Measurements from ENCODE around the gene FLNC.
A peak's percentile ranks its signal among the peaks of the same experiment; 100 is the strongest.

The FLNC gene

DNA sequence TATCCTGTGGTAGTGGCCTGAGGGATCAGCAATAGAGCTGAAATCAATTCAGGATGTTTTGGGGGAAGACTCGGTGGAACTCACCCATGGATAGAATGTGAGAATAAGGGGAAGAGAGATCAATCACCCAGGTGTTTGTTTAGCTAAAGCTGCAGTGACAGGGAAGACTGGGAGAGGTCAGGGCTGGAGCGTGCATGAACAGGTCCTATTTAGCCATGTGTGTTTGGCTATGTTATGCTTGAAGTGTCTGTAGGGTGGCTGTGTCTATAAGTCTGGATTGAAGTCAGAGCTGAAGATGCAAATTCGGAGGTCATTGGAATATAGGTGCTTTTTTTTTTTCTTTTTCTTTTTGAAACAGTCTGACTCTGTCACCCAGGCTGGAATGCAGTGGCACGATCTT lies 37.0 kb downstream of the FLNC start:
- DNase-seq = no peak

DNA sequence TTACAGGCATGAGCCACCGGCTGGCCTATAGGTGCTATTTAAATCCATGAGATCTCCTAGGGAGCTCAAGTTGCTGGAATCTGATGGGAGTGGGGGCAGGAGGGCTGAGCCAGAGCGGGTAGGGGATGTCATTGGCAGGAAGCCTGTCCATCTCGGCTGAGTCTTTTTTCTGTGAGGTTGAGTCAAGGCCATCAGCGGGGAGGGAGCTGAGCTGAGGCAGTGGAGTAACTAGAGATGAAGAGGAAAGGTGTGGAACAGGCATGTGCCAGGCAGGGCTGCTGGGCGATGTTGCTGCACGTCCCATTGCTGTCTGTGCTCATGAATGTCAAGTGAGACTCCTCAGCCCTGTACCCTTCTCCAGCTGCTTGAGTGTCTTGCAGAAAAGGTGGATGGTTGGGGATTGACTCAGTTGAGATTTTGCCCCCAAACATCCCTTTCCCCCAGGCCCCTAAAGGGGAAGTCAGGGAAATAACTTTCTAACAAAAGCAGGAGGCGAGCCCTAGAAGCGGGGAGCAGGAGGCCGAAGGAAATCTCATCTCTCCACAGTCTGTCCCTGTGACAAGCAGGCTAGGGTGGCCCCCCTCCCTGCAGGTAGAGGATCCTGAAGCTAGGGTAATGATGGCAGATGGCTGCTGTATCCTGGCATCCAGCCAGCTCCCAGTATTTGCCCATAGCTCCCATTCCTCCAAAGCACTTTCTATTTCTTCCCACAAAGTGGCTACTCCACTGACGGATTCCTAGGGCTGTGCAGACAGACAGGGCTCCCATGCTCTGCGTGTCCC lies 37.8 kb downstream of the FLNC start:
- peak in 1 of 2 experiments; percentile 38 for DNase-seq

DNA sequence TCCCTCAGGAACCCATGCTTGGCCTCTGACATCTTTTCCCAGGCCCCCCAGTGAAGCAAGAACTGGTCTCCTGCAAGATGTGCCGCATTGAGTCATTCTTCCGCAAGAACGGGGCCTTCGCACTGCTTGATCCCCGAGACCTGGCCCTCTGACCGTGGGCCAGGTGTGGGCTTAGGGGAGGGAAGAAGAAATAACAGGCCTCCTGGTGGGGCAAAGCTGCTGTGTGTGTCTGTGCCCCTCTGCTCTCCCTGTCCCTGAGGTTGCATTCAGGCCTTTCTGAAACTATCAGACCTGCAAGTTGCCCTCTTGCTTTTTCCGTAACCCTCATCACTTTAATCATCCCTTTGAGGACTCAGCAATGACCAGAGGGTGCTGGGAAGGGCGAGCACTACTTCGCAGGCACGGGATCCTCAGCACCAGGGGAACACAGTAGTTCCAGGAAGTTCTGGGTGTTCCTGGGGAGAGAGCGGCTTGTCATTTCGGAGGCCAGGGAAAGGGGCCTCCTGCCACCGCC lies 38.5 kb downstream of the FLNC start:
- no peak for DNase-seq

DNA sequence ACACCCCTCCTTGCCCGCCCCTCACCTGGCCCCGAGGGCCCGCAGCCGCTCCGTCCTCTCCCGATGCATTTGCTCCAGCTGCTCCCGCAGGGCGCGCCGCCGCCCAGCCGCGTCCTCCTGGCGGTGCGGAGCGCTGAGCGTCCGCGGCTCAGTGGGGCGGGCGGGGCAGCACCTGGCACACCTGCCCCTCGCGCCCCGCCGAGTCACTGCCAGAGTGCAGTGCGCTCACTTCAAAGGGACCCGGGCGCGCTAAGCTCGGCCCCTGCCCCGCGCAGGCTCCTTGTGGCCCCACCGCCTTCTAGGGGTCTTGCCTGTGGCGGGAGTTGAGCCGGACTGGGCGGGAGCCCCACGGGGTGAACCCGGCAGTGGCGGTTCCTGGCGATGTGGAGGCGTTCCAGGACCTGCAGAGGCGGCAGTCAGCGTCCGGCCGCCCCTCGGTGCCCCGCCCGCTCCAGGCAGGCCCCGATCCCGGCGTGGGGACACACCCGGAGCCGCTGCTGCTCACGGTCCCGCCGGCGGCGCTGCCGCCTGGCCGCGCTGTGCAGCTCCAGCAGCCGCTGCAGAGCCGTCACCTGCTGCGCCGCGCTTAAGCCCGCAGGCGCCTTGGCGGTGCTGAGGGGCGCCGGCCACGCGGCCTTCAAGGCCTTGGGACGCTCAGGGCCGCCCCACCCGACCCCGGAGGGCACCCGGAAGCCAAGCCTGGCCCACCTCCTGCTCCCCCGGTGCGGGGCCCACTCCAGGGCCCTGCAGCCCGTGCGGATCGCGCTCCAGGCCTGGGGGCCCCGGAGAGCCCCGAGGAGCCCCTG lies 39.1 kb downstream of the FLNC start:
- no peak for DNase-seq

DNA sequence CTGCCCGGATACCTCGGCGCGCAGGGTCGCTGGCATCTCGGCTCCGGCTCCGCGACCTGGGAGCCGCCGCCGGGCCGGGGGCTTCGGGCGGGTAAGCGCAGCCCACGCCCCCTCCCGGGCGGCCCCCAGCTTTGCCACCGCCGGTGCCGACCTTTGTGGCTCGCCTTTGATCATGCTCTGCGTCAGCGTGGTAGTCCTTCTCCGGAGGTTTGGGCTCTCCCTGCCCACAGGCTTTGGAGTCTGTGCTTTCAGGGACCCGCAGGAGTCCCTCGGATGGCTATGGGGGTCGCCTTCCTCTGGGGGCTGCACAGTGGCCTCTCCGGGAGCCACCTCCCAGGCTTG lies 39.7 kb downstream of the FLNC start:
- no peak for DNase-seq

DNA sequence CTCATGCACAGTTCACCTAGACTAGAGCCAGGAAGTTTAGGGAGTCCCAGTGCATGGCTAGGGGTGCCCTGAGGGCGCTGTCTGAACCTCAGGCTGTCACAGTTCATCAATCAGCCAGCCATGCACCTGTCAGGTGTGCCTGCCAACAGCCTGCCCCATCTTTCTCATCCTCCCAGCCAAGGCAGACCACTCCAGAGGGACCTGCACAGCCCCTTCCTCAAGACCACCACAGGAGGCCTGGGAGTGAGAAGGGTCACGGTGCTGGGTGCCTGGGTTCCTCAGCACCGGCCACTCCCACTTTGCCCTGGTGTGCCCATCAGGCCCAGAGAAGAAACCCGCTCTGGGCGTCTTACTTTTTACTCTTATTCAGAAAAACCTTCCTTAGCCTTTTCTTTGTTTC lies 40.8 kb downstream of the FLNC start:
- no peak for DNase-seq

DNA sequence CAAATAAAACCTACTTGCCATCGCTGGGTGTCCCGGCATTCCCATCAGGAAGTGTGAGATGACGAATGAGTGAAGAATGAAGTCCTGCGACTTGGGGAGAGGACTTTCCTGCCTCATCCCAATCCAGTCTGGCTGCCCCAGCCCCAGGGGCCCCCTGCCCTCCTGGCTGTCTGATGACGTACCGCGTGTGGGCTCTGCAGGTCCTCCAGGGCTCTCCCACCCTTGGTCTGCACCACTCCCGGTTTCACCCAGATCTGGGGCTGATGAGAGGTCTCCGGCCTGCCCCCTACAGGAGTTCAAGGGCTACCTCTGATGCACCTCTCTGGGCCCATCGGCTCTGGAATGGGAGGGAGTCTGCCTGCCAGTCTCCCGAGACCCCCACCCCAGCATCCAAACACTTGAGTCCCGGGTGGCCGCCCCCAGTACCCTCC lies 42.2 kb downstream of the FLNC start:
- no peak for DNase-seq

DNA sequence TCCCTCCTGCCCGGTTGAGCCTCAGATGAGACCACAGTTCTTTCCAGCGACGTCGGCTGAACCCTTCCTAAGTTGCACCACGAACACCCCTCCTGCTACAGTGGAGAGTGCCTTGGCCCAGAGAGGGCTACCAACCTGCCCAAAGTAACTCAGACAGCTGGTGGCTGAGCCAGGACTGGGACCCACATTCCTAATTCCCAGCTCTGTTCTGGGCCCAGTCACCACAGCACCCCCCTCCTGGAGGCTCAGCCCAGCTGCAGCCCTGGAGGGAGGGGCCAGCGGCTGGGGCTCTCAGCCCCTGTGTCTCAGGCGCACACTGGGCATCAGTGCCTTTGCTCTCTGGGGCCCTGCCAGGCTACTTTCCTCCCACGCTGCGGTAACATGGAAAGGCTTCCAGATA lies 43.0 kb downstream of the FLNC start:
- DNase-seq = no peak

DNA sequence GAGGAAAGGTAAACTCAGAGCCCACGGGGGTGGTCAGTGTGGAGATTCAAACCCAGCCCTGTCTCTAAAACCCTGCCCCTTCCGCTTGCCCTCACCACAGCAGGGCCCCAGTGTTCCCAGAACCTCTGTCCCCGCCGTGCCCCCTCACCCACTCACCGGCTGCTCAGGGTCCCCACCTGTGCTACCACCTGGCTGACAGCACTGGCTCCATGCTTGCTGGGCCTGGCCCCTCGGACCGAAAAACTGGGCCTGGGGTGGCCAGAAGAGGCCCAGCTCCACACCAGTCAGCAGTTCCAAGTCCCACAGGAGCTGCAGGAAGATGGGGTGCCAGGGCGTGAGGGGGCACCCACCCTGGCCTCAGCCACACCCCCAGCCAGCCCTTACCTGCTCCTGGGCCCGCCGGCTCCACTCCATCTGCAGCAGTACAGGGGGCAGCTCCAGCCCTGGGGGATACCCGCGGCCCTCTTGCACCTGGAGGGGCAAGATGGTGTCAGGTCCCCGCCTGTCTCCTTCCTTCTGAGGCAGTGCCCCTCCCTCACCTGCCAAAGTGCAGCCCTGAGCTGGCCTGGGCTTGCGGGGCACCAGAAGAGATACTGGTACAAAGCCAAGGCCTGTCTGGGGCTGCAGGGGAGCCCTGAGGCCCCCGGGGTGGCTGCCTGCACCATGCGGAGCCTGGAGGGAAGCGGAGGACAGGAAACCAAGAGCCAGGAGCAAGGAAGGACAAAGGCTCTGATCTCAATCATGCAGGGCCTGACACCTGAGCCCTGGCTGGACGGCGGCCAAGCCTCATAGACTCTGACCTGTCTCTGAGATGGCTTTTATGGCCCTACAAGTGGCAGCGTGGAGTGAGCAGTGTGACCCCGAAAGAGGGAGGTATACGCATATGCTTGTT lies 44.2 kb downstream of the FLNC start:
- no peak for DNase-seq

DNA sequence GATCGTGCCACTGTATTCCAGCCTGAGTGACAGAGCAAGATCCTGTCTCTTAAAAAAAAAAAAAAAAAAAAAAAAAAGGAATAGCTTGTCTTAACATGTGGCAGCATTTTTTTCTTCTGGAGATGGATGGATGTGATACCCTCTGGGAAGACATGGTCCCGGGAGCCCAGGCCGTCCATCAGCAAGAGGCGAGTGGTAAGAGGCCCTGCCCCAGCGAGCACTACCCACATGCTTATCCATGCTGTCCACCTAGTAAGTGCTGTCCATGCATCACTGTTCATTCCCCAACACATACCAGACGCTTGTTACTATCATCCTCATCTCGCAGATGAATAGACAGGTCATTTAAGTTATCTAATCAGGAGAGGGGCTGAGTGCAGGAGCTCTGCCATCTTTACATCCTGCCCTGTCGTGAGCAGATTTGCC lies 45.3 kb downstream of the FLNC start:
- DNase-seq = no peak

DNA sequence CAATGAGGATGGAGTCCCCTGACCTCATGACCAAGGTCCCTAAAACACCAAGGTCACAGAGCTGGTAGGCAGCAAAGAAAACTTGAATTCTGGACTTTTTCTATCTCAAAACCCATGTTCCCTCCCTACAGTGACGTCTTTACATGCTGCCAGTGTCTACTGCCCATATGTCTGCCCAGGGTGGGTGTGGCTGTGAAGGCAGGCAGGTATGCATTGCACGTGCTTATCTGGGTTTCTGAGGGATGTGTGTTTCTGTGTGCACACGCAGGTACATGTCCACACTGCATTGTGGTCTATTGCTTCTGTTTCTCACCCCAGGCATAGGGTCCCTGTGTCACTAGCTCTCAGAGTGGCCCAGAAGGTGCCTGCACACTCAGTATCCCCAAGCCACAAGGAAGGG lies 45.9 kb downstream of the FLNC start:
- no peak for DNase-seq

DNA sequence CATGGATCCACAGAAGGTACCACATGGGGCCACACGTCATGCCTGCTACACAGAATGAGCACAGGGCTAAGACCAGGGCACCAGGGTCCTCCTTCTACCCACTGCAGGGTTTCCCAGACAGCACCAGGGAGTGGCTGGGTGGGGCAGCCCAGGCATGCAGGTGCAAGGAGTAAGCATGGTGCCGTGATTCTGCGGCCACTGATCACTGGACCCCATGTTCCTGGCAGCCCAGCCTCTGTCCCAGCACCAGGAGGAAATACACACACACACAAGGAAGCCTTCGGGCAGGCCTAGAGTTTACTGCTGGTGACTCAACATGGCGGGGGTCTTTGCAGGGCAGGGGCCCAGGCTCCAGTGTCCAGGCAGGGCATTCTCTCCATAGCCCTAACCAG lies 46.4 kb downstream of the FLNC start:
- DNase-seq = no peak

DNA sequence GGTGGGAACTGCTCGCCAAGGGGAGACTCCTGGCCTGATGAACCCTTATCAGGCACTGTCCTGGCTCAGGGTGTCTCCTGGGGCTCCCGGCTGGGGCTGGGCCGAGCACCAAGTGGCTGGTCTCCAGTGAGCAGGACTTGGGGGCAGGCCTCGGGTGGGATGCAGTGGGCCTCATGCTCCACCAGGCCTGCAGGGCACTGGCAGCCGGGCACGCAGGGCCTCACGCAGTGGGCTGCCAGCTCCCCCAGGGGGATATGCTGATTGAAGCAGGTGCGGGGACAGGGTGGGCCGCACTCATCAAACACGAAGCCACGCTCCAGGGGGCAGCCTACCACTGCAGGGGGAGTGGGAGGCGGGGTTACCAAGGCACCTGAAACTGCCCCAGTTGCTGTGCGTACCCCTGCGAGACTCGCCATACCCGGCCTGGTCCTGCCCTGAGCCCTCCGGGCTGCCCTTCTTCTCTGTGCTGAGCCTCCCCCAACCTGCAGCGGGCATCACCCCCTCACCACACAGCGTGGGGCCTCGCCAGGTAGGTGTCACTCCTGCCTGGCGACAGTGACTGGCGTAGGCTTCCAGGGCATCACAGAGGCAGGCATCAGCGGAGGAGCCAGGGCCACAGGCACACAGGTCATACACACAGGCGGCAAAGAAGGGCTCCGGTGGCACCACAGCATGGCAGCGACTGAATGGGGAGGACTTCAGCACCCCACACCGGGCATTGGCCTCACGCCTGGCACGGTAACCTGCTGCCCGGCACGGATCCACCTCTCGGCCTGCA lies 47.0 kb downstream of the FLNC start:
- DNase-seq = no peak

DNA sequence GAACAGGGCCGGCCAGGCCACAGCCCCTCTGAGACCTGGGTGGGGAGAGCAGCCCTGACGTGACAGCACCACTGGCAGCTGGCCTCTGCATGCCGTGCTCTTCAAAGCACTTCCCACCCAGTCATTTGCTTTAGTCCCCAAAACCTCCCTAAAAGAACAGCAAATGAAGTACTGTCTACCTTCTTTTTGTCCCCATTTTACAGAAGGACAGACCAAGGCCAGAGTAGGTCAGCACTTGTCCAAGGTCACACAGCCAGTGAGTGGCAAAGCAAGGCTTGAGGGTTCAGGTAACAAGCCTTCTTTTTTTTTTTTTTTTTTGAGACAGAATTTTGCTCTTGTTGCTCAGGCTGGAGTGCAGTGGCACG lies 47.5 kb downstream of the FLNC start:
- DNase-seq = no peak

DNA sequence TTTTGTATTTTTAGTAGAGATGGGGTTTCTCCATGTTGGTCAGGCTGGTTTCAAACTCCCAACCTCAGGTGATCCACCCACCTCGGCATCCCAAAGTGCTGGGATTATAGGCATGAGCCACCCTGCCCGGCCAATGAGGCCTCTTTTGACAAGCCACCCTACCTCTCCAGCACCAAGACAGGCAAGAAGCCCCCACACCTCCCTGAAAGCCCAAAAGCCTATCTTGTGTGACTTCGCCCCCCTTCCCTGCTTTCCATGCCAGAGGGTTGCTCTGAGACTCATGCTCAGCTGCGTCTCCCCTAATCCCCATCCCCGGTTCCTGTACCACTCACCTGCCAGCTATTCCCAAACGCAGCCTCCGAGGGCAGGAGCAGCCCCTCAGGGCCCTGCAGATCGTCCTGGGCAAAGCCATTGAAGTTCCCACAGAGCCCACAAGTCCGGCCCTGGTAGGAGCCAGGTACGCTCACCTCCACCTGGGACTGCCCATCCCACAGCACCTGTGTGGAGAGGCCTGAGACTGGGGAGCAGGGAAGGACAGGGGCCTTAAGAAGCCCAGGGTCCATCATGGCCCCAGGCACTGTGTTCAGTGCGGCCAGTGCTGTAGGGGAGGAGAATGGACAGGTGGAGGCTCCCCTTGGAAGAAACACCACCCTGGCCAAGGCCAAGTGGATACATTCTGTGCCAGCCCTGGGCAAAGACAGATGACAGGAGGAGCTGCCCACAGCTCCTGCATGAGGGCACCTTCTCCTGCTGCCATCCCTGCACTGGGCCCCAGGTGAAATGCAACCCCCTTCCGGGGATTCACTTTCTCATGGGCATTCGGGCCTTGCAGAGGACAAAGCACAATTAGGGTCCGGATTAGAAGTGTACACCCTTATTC lies 48.3 kb downstream of the FLNC start:
- no peak for DNase-seq

DNA sequence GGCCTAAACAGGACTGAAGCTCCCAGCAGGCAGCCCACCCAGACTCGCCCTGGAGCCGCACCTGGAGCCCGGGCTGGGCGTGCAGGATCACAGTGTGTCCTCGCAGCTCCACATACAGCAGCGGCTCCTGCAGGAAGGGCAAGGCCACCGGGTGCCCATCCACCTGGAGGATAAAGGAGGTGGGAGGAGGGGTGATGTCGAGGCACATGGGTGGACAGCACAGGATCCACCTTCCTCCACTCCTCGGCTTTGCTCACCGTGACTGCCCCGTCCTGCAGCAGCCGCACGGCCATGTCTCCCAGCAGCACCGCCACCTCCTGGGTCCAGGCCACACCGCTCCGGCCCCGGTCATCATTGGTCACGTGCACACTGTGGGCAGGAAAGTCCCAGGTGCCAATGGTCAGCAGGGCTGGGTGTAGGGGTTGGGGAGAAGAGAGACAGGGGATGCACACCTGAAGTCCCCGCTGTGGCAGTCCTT lies 49.3 kb downstream of the FLNC start:
- no peak for DNase-seq

DNA sequence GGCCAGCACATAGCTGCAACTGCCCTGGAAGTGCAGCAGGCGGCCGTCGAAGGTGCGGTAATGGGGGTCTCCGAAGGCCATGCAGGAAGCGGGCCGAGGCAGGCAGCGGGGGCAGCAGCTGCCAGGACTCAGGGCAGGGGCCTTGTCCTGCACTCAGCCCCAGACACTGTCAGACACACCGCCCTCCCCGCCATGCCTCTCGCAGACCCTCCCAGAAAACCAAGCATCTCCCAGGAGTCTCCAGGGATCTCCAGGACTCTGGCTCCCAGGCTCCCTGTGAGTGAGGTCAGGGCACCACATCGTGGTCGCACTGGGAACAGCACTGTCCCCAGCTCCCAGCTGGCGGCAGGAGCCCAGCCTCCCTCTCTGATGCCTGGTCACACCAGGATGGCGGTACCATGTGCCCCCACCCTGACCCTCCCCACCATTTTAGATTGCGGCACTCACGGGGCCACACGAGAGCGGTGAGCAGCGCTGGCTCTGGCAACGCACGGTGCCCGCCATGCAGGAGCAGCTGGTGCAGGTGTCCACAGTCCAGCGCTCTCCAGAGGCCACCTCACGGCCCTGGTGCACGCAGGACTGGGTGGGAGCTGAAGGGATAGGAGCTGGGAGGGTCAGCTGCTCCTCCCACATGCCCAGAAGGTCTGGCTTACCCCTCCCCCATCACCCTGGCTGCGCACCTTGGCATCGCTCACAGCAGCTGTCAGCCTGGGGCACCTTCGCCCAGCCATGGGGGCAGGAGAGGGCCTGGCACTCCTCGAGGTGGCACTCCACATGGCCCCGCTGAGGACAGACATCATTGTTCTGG lies 49.9 kb downstream of the FLNC start:
- peak in 1 of 2 experiments; percentile 77 for DNase-seq

DNA sequence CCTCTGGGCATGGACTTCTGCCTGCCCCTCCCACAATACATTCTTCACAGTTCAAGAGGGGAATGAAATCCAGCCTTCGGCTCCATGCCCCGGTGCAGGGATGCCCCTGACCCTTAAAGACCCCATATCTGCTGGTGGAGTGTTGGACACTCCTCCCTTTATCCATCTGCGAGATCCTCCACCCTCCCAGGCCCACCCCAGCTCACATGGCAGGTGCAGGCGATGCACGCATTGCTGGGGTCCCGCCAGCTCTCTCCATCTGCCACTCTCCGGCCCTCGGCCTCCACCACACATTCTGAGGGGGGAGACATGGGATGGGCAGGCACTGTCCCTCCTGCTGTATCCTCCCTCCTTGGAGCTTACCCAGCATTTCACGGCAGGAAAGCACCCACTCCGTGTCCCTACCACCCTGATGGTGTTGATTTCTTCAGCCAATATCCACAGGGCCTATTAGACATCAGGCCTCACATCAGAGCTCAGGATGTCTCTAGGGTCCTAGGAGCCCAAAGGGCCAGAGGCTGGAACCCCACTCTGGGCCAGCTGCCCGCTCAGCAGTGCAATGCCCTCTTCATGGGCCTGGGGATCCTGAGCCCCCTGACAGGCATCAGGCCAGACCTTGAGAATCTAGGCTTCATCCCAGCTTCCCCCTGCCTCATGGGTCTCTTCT lies 50.7 kb downstream of the FLNC start:
- DNase-seq = peak in 1 of 2 experiments; percentile 34

DNA sequence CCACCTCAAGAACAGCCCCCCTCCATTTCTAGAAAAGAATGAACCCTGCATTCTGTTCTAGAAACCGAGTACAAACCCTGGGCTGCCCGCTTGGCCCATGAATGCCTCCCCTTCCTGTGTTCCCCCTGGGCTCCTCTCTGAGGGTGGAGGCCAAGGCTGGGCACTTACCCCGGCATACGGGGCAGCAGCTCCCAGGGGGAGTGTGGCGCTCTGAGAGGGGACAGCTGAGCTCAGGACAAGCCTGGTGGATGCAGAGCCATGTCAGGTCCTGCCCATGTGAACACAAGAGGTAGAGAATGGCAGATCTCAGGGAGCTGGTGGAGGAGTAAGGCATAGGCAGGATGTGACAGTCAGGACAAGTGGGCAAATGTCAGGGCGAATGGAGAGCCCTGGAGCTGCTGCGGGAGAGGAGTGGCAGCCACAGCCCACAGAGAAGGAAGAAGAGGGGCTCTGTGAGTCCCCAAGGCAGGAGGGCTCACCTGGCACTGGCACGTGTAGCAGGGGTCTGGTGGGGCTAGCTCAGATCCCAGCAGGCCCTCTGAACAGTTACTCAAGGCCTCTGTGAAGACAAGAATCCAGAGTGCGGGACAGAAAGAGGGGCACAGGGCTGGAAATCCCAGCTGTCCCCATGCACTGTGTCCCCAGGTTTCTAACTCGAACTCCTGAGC lies 51.4 kb downstream of the FLNC start:
- no peak for DNase-seq
